ENCODE measurements around the gene LIPC.
A peak's percentile ranks its signal among the peaks of the same experiment; 100 is the strongest.

Gene LIPC

GRCh38 chr15:58459560-58459959 lies 27.8 kb downstream of the LIPC start:
- no peak for DNase-seq

- DNase-seq: no peak
Observed at GRCh38 chr15:58460116-58460790, 28.5 kb downstream of the LIPC start.

- DNase-seq: no peak
Observed at GRCh38 chr15:58460872-58461271, 29.1 kb downstream of the LIPC start.

GRCh38 chr15:58462547-58462946 lies 30.8 kb downstream of the LIPC start:
- no peak for DNase-seq

- no peak for DNase-seq
Observed at GRCh38 chr15:58462973-58463663, 31.3 kb downstream of the LIPC start.

GRCh38 chr15:58463815-58464650 lies 32.2 kb downstream of the LIPC start:
- DNase-seq: no peak

- DNase-seq: no peak
Observed at GRCh38 chr15:58465070-58465469, 33.3 kb downstream of the LIPC start.

- no peak for DNase-seq
Observed at GRCh38 chr15:58465866-58466517, 34.2 kb downstream of the LIPC start.

GRCh38 chr15:58466566-58466965 lies 34.8 kb downstream of the LIPC start:
- no peak for DNase-seq

GRCh38 chr15:58467121-58467721 lies 35.4 kb downstream of the LIPC start:
- peak; percentile 87 for DNase-seq

- DNase-seq: no peak
Observed at GRCh38 chr15:58467722-58468423, 36.1 kb downstream of the LIPC start.

GRCh38 chr15:58469432-58470353 lies 37.9 kb downstream of the LIPC start:
- DNase-seq: peak; percentile 66

- DNase-seq: no peak
Observed at GRCh38 chr15:58471348-58471747, 39.6 kb downstream of the LIPC start.

- no peak for DNase-seq
Observed at GRCh38 chr15:58472221-58472620, 40.4 kb downstream of the LIPC start.

GRCh38 chr15:58472821-58473581 lies 41.2 kb downstream of the LIPC start:
- DNase-seq: no peak

GRCh38 chr15:58473724-58474123 lies 41.9 kb downstream of the LIPC start:
- DNase-seq: no peak

- no peak for DNase-seq
Observed at GRCh38 chr15:58474741-58475323, 43.0 kb downstream of the LIPC start.

- peak; percentile 85 for DNase-seq
Observed at GRCh38 chr15:58475573-58476524, 44.1 kb downstream of the LIPC start.

Measured in eye (tissue), 1 donor.